ENCODE data around the gene ARMC3.
"Not testable (repeated sequence)": the region's sequence is repeated elsewhere in the genome, so short reads cannot be mapped to it uniquely, and the experiment has no call there.

The ARMC3 gene

DNA sequence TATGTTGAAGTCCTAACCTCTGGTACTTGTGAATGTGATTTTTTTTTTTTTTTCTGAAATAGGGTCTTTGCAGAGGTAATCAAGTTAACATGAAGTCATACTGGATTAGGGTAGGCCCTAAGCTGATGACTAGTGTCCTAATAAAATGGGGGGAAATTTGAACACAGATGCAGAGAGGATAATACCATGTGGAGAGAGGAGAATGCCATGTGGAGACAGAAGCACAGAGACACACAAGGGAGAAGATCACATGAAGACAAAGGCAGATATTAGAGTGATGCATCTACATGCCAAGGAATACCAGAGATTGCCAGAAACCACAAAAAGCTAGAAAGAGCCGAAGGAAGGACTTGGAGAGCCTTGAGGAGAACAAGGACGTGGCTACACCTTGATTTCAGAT, 28.5 kb upstream of the ARMC3 start:
- TF ChIP-seq, protein P1, sequence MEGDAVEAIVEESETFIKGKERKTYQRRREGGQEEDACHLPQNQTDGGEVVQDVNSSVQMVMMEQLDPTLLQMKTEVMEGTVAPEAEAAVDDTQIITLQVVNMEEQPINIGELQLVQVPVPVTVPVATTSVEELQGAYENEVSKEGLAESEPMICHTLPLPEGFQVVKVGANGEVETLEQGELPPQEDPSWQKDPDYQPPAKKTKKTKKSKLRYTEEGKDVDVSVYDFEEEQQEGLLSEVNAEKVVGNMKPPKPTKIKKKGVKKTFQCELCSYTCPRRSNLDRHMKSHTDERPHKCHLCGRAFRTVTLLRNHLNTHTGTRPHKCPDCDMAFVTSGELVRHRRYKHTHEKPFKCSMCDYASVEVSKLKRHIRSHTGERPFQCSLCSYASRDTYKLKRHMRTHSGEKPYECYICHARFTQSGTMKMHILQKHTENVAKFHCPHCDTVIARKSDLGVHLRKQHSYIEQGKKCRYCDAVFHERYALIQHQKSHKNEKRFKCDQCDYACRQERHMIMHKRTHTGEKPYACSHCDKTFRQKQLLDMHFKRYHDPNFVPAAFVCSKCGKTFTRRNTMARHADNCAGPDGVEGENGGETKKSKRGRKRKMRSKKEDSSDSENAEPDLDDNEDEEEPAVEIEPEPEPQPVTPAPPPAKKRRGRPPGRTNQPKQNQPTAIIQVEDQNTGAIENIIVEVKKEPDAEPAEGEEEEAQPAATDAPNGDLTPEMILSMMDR (IDR thresholded peaks at IDR 0.05; ENCODE audit: control insufficient read depth, extremely low read depth, insufficient read depth) = no peak
- DNase-seq (ENCODE audit: low read depth) = no peak
- no peak overlapping the region for H3K4me3 ChIP-seq (ENCODE audit: low read depth, low read length)

DNA sequence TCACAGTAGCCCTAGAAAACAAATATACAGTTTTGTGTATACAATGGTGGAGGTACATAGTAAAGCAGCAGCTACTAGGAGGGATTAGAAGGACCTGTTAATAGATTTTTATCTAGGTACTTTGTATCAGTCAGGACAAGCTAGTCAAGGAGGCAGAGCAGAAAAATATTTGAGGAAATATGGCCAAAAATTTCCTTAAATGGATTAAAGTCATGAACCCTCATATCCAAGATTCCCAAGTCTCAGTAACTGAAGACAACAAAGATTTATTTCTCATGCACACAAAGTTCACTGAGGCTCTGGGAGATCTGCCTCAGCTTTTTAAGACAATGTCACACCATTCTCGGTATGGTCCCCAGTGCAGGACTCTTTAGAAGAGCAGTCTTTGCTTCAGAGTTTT, 28.1 kb upstream of the ARMC3 start:
- no peak overlapping the region for H3K4me3 ChIP-seq (ENCODE audit: low read depth, low read length)
- TF ChIP-seq, protein P1 (IDR thresholded peaks at IDR 0.05; ENCODE audit: control insufficient read depth, extremely low read depth, insufficient read depth) = no peak
- DNase-seq (ENCODE audit: low read depth) = no peak

DNA sequence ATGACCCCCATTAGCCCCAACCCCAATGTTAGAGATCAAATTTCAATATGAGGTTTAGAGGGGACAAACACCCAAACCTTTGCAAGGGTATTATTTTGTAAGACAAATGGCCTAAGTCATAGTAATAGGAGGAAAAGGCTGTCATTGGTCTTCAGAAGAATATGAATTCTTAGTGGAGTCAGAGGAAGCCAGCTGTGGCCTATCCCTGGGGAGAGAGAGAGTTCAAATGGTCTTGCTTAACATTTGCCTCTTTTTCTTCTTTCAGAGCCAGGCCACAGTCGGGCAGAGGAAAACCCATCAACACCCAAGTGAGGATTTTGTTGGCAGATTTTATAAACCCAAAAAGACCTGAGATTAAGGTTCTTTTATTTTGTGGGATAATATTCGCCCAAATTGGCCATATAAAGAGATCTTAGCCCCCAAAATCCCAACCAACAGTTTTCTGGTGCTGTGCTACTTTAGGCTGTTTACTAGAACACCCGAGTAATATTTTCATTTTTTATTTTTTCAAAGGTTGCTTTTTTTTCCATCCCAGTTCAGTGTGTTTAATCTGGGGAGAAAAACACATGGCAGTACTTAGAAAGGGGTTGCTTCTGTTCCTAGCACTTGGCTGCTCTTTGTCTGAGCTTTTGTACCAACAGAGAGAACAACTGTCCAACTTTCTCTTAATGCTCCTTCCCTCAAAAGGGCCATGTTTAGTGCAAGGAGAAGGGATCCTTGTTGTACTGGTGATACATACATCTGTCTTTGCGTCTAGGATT, 26.8 kb upstream of the ARMC3 start:
- DNase-seq (ENCODE audit: low read depth) = no peak
- no peak overlapping the region for H3K4me3 ChIP-seq (ENCODE audit: low read depth, low read length)
- TF ChIP-seq, protein P1 (IDR thresholded peaks at IDR 0.05; ENCODE audit: control insufficient read depth, extremely low read depth, insufficient read depth) = no peak

DNA sequence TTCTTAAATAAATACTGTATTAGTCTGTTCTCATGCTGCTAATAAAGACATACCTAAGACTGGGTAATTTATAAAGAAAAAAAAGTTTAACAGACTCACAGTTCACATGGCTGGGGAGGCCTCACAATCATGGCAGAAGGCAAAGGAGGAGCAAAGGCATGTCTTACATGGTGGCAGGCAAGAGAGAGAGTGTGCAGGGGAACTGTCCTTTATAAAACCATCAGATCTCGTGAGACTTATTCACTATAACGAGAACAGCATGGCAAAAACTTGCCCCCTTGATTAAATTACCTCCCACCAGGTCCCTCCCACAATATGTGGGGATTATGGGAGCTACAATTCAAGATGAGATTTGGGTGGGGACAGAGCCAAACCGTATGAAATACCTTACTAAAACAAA, 25.7 kb upstream of the ARMC3 start:
- not testable (repeated sequence) for DNase-seq (ENCODE audit: low read depth); H3K4me3 ChIP-seq (ENCODE audit: low read depth, low read length)

DNA sequence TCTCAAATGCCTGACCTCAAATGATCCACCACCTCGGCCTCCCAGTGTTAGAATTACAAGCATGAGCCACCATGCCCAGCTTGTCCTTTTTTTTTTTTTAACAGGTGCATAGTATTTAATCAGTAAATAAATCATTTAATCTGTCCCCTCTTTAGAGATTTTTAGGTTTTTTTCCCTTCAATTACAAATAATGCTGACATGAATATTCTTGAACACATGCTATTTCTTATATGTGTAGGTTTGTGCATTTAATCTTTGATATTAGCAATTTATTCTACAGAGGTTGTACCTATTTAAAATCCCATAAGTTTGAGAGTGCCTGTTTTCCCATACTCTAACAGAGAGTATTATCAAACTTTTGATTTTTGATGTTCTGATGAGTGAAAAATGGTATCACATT, 24.2 kb upstream of the ARMC3 start:
- no peak for DNase-seq (ENCODE audit: low read depth)
- TF ChIP-seq, protein P1 (IDR thresholded peaks at IDR 0.05; ENCODE audit: control insufficient read depth, extremely low read depth, insufficient read depth) = no peak
- no peak overlapping the region for H3K4me3 ChIP-seq (ENCODE audit: low read depth, low read length)

DNA sequence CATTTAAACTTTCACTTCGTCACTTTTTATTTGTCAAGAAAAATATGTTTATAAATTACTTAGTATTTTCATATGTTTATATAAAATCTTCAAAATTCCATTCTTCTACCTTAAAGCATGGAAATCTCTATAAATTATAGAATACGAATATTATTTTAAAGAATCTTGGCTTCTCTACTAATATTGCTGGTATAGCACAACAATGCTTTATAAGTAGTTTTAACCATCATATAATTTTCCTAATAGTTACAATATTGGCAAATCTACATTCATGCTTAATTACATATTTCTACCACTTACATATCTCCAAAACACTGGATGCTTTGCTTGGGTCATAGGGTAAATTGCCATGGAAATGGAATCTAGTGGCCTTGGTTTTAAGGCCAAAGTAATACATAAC, 21.1 kb upstream of the ARMC3 start:
- H3K4me3 ChIP-seq (ENCODE audit: low read depth, low read length) = no peak overlapping the region
- no peak for DNase-seq (ENCODE audit: low read depth)
- TF ChIP-seq, protein P1 (IDR thresholded peaks at IDR 0.05; ENCODE audit: control insufficient read depth, extremely low read depth, insufficient read depth) = no peak

DNA sequence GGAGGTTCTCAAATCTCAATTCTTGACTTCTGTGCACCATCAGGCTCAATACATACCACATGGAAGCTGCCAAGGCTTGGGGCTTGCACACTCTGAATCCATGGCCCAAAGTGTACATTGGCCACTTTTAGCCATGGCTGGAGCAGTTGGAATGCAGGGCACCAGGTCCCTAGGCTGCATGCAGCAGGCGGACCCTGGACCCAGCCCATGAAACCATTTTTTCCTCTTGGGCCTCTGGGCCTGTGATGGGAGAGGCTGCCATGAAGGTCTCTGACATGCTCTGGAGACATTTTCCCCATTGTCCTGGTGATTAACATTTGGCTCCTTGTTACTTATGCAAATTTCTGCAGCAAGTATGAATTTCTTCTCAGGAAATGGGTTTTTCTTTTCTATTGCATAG, 19.0 kb upstream of the ARMC3 start:
- H3K4me3 ChIP-seq (ENCODE audit: low read depth, low read length) = no peak overlapping the region
- TF ChIP-seq, protein P1 (IDR thresholded peaks at IDR 0.05; ENCODE audit: control insufficient read depth, extremely low read depth, insufficient read depth) = no peak
- no peak for DNase-seq (ENCODE audit: low read depth)

DNA sequence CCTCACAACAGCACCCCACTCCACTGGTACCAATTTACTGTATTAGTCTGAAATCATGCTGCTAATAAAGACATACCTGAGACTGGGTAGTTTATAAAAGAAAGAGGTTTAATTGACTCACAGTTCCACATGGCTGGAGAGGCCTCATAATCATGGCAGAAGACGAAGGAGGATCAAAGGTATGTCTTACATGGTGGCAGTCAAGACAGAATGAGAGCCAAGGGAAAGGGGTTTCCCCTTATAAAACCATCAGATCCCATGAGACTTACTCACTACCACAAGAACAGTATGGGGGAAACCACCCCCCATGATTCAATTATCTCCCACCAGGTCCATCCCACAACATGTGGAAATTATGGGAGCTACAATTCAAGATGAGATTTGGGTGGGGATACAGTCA, 18.2 kb upstream of the ARMC3 start:
- H3K4me3 ChIP-seq (ENCODE audit: low read depth, low read length); DNase-seq (ENCODE audit: low read depth): not testable (repeated sequence)

Measured in LNCaP clone FGC (cell line).